ENCODE results near the gene IL2.

Gene IL2

GRCh38 chr4:122476126-122476525, 19.6 kb upstream of the IL2 start:
- no peak for TF ChIP-seq EZH2phosphoT487 (IDR thresholded peaks at IDR 0.05; ENCODE audit: borderline replicate concordance, low read length)
- TF ChIP-seq CTCF (IDR thresholded peaks at IDR 0.05; ENCODE audit: low read depth, low read length, poor library complexity, severe bottlenecking) = no peak
- no peaks in the 10 kb centered on the region for H4K20me1 ChIP-seq (ENCODE audit: control insufficient read depth, insufficient read depth, low read depth, low read length)
- no peaks in the 10 kb centered on the region for H3K79me2 ChIP-seq (ENCODE audit: control insufficient read depth, low read length)
- H3F3A ChIP-seq (ENCODE audit: control insufficient read depth, insufficient read depth) = no peaks in the 10 kb centered on the region
- H3K9me3 ChIP-seq (ENCODE audit: control insufficient read depth, insufficient read depth, low read length) = no peaks in the 10 kb centered on the region
- no peaks in the 10 kb centered on the region for H3K27me3 ChIP-seq (ENCODE audit: control insufficient read depth, low read length)
- no peaks in the 10 kb centered on the region for H3K9me2 ChIP-seq (replicated peaks; ENCODE audit: control insufficient read depth, low read length)
- H3K4me2 ChIP-seq (ENCODE audit: low read length) = no peak overlapping the region
- H3K4me1 ChIP-seq (ENCODE audit: control insufficient read depth, low read length) = no peaks in the 10 kb centered on the region
- no peak overlapping the region for H3K4me3 ChIP-seq (ENCODE audit: low read length)
- no peak overlapping the region for H3K27ac ChIP-seq (ENCODE audit: low read depth, low read length)
- no peaks in the 10 kb centered on the region for H3K36me3 ChIP-seq (ENCODE audit: control insufficient read depth, low read length)

GRCh38 chr4:122475233-122475632, 18.7 kb upstream of the IL2 start:
- no peaks in the 10 kb centered on the region for H4K20me1 ChIP-seq (ENCODE audit: control insufficient read depth, insufficient read depth, low read depth, low read length)
- no peaks in the 10 kb centered on the region for H3K79me2 ChIP-seq (ENCODE audit: control insufficient read depth, low read length)
- no peak overlapping the region for H3K4me3 ChIP-seq (ENCODE audit: low read length)
- H3K4me2 ChIP-seq (ENCODE audit: low read length) = no peak overlapping the region
- no peaks in the 10 kb centered on the region for H3K36me3 ChIP-seq (ENCODE audit: control insufficient read depth, low read length)
- H3K9me2 ChIP-seq (replicated peaks; ENCODE audit: control insufficient read depth, low read length) = no peaks in the 10 kb centered on the region
- no peaks in the 10 kb centered on the region for H3K4me1 ChIP-seq (ENCODE audit: control insufficient read depth, low read length)
- no peaks in the 10 kb centered on the region for H3K9me3 ChIP-seq (ENCODE audit: control insufficient read depth, insufficient read depth, low read length)
- no peaks in the 10 kb centered on the region for H3F3A ChIP-seq (ENCODE audit: control insufficient read depth, insufficient read depth)
- H3K27me3 ChIP-seq (ENCODE audit: control insufficient read depth, low read length) = no peaks in the 10 kb centered on the region
- TF ChIP-seq EZH2phosphoT487 (IDR thresholded peaks at IDR 0.05; ENCODE audit: borderline replicate concordance, low read length) = no peak
- no peak overlapping the region for H3K27ac ChIP-seq (ENCODE audit: low read depth, low read length)

GRCh38 chr4:122469457-122469856, 12.9 kb upstream of the IL2 start:
- Histone ChIP-seq H3K36me3 (ENCODE audit: control insufficient read depth, low read length) (no peaks in the 10 kb centered on the region), H3K4me2 (ENCODE audit: low read length) (no peak overlapping the region), H3K9me2 (replicated peaks; ENCODE audit: control insufficient read depth, low read length) (no peaks in the 10 kb centered on the region), H4K20me1 (ENCODE audit: control insufficient read depth, insufficient read depth, low read depth, low read length) (no peaks in the 10 kb centered on the region), H3K27ac (ENCODE audit: low read depth, low read length) (no peak overlapping the region), H3K79me2 (ENCODE audit: control insufficient read depth, low read length) (no peaks in the 10 kb centered on the region), H3F3A (ENCODE audit: control insufficient read depth, insufficient read depth) (no peaks in the 10 kb centered on the region), H3K27me3 (ENCODE audit: control insufficient read depth, low read length) (no peaks in the 10 kb centered on the region), H3K9me3 (ENCODE audit: control insufficient read depth, insufficient read depth, low read length) (no peaks in the 10 kb centered on the region), H3K4me3 (ENCODE audit: low read length) (no peak overlapping the region), H3K4me1 (ENCODE audit: control insufficient read depth, low read length) (no peaks in the 10 kb centered on the region)
- TF ChIP-seq CTCF (IDR thresholded peaks at IDR 0.05; ENCODE audit: low read depth, low read length, poor library complexity, severe bottlenecking) = no peak
- no peak for TF ChIP-seq EZH2phosphoT487 (IDR thresholded peaks at IDR 0.05; ENCODE audit: borderline replicate concordance, low read length)

- no peak overlapping the region for H3K27ac ChIP-seq (ENCODE audit: low read depth, low read length)
- no peaks in the 10 kb centered on the region for H3F3A ChIP-seq (ENCODE audit: control insufficient read depth, insufficient read depth)
- H3K4me3 ChIP-seq (ENCODE audit: low read length) = peak overlapping the region; percentile 41
- H3K27me3 ChIP-seq (ENCODE audit: control insufficient read depth, low read length) = no peaks in the 10 kb centered on the region
- no peaks in the 10 kb centered on the region for H3K9me2 ChIP-seq (replicated peaks; ENCODE audit: control insufficient read depth, low read length)
- H3K36me3 ChIP-seq (ENCODE audit: control insufficient read depth, low read length) = no peaks in the 10 kb centered on the region
- TF ChIP-seq EZH2phosphoT487 (IDR thresholded peaks at IDR 0.05; ENCODE audit: borderline replicate concordance, low read length) (no peak), CTCF (IDR thresholded peaks at IDR 0.05; ENCODE audit: low read depth, low read length, poor library complexity, severe bottlenecking) (no peak)
- no peaks in the 10 kb centered on the region for H3K9me3 ChIP-seq (ENCODE audit: control insufficient read depth, insufficient read depth, low read length)
- peak overlapping the region; percentile 58 for H3K4me2 ChIP-seq (ENCODE audit: low read length)
- H4K20me1 ChIP-seq (ENCODE audit: control insufficient read depth, insufficient read depth, low read depth, low read length) = no peaks in the 10 kb centered on the region
- peaks cover 10% of the 10 kb centered on the region for H3K4me1 ChIP-seq (ENCODE audit: control insufficient read depth, low read length)
- no peaks in the 10 kb centered on the region for H3K79me2 ChIP-seq (ENCODE audit: control insufficient read depth, low read length)
Observed at GRCh38 chr4:122458625-122459024, 2.1 kb upstream of the IL2 start.

Data from DOHH2 (cell line).